CD4-positive, alpha-beta T cell treated with Interleukin-21 for 1 hour (primary cell): ENCODE results near the gene KBTBD12.
"Not testable (repeated sequence)": the region's sequence is repeated elsewhere in the genome, so short reads cannot be mapped to it uniquely, and the experiment has no call there.

Source experiments
- DNase-seq: peaks from one replicate; pipeline ENCODE4 v3.0.0-alpha.2; 2020

KBTBD12 gene

GRCh38 chr3:127903611-127904375 is 11.2 kb upstream of the KBTBD12 start:
- DNase-seq, result no peak

- DNase-seq, result no peak
Measured at GRCh38 chr3:127905556-127905955, 9.5 kb upstream of the KBTBD12 start.

- DNase-seq, result not testable (repeated sequence)
Measured at GRCh38 chr3:127906653-127907052, 8.4 kb upstream of the KBTBD12 start.

- no peak for DNase-seq
Measured at GRCh38 chr3:127908202-127908601, 6.8 kb upstream of the KBTBD12 start.

- DNase-seq, result no peak
Measured at GRCh38 chr3:127908951-127909350, 6.1 kb upstream of the KBTBD12 start.

- DNase-seq, result no peak
Measured at GRCh38 chr3:127909646-127910045, 5.4 kb upstream of the KBTBD12 start.

- DNase-seq, result no peak
Measured at GRCh38 chr3:127911421-127911931, 3.6 kb upstream of the KBTBD12 start.

GRCh38 chr3:127913841-127914240 is 1.2 kb upstream of the KBTBD12 start:
- DNase-seq, result not testable (repeated sequence)

GRCh38 chr3:127914584-127914983 is 448 bp upstream of the KBTBD12 start:
- DNase-seq, result no peak

GRCh38 chr3:127915937-127916493 is 983 bp downstream of the KBTBD12 start:
- DNase-seq, result no peak

- DNase-seq, result no peak
Measured at GRCh38 chr3:127920738-127921137, 5.7 kb downstream of the KBTBD12 start.

- DNase-seq, result no peak
Measured at GRCh38 chr3:127923611-127924010, 8.6 kb downstream of the KBTBD12 start.

GRCh38 chr3:127925384-127925783 is 10.4 kb downstream of the KBTBD12 start:
- no peak for DNase-seq

- DNase-seq, result no peak
Measured at GRCh38 chr3:127927829-127928604, 13.0 kb downstream of the KBTBD12 start.

GRCh38 chr3:127929818-127930413 is 14.9 kb downstream of the KBTBD12 start:
- DNase-seq, result no peak

GRCh38 chr3:127933396-127933795 is 18.4 kb downstream of the KBTBD12 start:
- DNase-seq, result no peak

GRCh38 chr3:127938800-127939199 is 23.8 kb downstream of the KBTBD12 start:
- DNase-seq, result no peak

GRCh38 chr3:127940116-127940515 is 25.1 kb downstream of the KBTBD12 start:
- DNase-seq, result no peak

- DNase-seq, result no peak
Measured at GRCh38 chr3:127942613-127943012, 27.6 kb downstream of the KBTBD12 start.

- DNase-seq, result no peak
Measured at GRCh38 chr3:127948211-127948610, 33.2 kb downstream of the KBTBD12 start.

GRCh38 chr3:127949446-127950055 is 34.5 kb downstream of the KBTBD12 start:
- DNase-seq, result no peak

GRCh38 chr3:127951276-127951675 is 36.2 kb downstream of the KBTBD12 start:
- DNase-seq, result no peak
